Neural progenitor cell (in vitro differentiated cells): ENCODE results near the gene DOCK4.

Source experiments
- CTCF ChIP-seq: fragments of 200-600 bp; sonication (generic); IDR thresholded peaks from 2 replicates; pipeline ENCODE4 v1.5.1; 2017; ENCODE audit warnings: antibody characterized with exemption, mild to moderate bottlenecking
- EZH2phosphoT487 ChIP-seq: fragments of 200-600 bp; sonication (generic); IDR thresholded peaks from 2 replicates; pipeline ENCODE4 v1.6.1; 2017; ENCODE audit warnings: antibody characterized with exemption

DNA sequence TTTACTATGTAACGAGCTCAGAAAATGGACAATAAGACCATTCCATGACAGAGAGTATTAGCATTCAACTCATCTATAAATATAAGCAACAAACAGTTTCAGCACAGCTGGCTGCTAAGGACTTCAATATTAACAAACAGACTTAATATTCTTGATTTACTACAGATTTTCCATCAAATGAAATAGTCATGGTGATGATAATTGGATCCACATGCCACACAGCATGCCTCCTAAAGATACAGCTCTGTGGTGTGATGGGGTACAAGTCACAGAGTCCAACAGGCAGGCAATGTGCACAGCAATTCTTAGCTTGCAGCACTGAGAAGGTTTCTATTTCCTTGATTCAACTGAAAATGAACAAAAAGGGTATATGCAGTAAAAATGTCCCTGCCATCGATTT is 54.0 kb downstream of the DOCK4 start:
- TF ChIP-seq CTCF: no peak
- TF ChIP-seq EZH2phosphoT487: no peak
